ENCODE results near the gene ZCCHC8.
"Not testable (repeated sequence)": the region's sequence is repeated elsewhere in the genome, so short reads cannot be mapped to it uniquely, and the experiment has no call there.

ZCCHC8 gene

DNA sequence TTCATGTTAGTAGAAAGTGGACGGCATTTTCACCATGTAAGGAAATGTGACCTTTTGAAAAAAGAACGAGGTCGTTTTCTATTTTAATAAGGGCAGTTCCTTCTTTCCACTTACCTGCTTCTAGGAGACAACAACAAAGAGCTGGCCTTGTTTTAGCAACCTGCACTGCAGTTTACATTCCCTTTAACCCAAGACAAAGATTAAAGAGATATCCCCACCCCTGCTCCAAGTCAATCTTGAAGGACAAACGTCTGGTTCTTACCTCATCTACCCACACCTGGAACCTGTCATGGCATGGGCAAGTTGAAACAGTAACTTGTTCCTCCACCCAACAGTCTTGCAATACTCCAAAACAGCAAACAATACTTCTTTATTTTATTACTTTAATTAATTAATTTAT lies 32.7 kb downstream of the ZCCHC8 start:
- H3K4me1 ChIP-seq (ENCODE audit: control insufficient read depth, insufficient read depth, low read length), result no peaks in the 10 kb centered on the region
- H3K9me3 ChIP-seq (ENCODE audit: control insufficient read depth, insufficient read depth, low read length), result no peaks in the 10 kb centered on the region
- H3K36me3 ChIP-seq (ENCODE audit: control insufficient read depth, insufficient read depth, low read length), result no peaks in the 10 kb centered on the region
- no peak overlapping the region for H3K9ac ChIP-seq (ENCODE audit: low read depth, low read length)
- H3K4me3 ChIP-seq (ENCODE audit: low read depth, low read length), result no peak overlapping the region
- H3K27me3 ChIP-seq (ENCODE audit: control insufficient read depth, insufficient read depth, low read length), result no peaks in the 10 kb centered on the region

DNA sequence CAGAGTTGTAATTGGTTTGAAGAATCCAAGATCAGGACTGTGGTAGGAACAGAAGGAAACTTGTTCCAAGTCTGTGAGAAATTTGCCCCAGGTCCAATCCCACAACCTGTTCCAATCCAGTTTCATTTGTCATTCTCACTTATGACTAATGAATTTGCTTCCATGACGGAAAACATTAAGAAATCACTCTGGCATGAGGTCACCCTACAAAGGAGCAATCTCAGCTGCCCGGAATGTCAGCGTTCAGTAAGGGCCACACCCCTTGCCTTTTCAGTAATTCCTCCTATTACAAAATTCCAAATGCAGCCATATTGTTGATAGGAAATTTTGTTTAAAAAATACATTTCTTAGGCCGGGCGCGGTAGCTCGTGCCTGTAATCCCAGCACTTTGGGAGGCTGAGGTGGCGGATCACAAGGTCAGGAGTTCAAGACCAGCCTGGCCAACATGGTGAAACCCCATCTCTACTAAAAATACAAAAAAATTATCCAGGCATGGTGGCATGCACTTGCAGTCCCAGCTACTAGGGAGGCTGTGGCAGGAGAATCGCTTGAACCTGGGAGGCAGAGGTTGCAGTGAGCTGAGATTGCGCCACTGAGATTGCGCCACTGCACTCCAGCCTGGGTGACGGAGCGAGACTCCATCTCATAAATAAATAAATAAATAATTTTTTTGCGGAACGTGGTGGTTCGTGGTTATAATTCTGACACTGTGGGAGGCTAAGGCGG lies 36.3 kb downstream of the ZCCHC8 start:
- H3K4me1 ChIP-seq (ENCODE audit: control insufficient read depth, insufficient read depth, low read length); H3K36me3 ChIP-seq (ENCODE audit: control insufficient read depth, insufficient read depth, low read length); H3K9ac ChIP-seq (ENCODE audit: low read depth, low read length); H3K4me3 ChIP-seq (ENCODE audit: low read depth, low read length); H3K27me3 ChIP-seq (ENCODE audit: control insufficient read depth, insufficient read depth, low read length); H3K9me3 ChIP-seq (ENCODE audit: control insufficient read depth, insufficient read depth, low read length): not testable (repeated sequence)

DNA sequence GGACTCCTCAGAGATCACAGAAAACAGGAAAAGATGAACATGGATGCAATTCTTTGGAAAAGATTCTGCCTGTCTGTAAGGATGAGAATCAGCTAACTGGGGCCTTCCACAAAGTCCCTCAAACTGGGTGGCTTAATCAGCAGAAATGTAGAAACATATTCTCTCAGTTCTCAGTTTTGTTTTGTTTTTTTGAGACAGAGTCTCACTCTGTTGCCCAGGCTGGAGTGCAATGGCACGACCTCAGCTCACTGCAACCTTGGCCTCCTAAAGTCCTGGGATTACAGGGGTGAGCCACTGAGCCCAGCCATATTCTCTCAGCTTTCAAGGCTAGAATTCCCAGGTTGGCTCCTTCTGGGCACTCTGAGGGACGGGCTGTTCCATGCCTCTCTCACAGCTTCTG lies 40.1 kb downstream of the ZCCHC8 start:
- no peaks in the 10 kb centered on the region for H3K9me3 ChIP-seq (ENCODE audit: control insufficient read depth, insufficient read depth, low read length)
- no peaks in the 10 kb centered on the region for H3K4me1 ChIP-seq (ENCODE audit: control insufficient read depth, insufficient read depth, low read length)
- H3K36me3 ChIP-seq (ENCODE audit: control insufficient read depth, insufficient read depth, low read length), result no peaks in the 10 kb centered on the region
- H3K4me3 ChIP-seq (ENCODE audit: low read depth, low read length), result no peak overlapping the region
- H3K27me3 ChIP-seq (ENCODE audit: control insufficient read depth, insufficient read depth, low read length), result no peaks in the 10 kb centered on the region
- H3K9ac ChIP-seq (ENCODE audit: low read depth, low read length), result no peak overlapping the region

DNA sequence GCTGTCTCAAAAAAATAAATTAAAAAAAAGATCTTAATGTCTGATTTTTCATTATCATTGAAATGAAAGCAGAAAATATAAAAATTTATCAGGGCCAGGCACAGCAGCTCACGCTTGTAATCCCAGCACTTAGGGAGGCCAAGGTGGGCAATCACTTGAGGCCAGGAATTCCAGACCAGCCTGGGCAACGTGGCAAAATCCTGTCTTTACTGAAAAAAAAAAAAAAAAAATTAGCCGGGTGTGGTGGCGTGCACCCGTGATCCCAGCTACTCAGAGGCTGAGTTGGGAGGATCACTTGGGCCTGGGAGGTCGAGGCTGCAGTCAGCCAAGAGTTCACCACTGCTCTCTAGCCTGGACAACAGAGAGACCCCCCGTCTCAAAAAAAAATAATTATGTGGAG lies 40.7 kb downstream of the ZCCHC8 start:
- no peaks in the 10 kb centered on the region for H3K9me3 ChIP-seq (ENCODE audit: control insufficient read depth, insufficient read depth, low read length)
- H3K36me3 ChIP-seq (ENCODE audit: control insufficient read depth, insufficient read depth, low read length), result no peaks in the 10 kb centered on the region
- H3K4me1 ChIP-seq (ENCODE audit: control insufficient read depth, insufficient read depth, low read length), result no peaks in the 10 kb centered on the region
- no peaks in the 10 kb centered on the region for H3K27me3 ChIP-seq (ENCODE audit: control insufficient read depth, insufficient read depth, low read length)
- no peak overlapping the region for H3K9ac ChIP-seq (ENCODE audit: low read depth, low read length)
- H3K4me3 ChIP-seq (ENCODE audit: low read depth, low read length), result no peak overlapping the region

DNA sequence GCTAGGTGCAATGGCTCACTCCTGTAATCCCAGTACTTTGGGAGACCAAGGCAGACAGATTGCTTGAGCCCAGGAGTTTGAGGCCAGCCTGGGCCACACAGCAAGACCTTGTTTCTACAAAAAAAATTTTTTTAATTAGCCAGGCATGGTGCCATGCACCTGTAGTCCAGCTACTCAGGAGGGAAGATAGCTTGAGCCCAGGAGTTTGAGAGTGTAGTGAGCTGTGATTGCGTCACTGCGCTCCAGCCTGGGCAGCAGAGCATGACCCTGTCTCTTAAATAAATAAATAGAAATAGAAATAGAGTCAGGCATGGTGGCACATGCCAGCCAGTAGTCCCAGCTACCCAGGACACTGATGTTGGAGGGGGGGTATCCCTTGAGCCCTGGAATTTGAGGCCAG lies 41.5 kb downstream of the ZCCHC8 start:
- H3K4me1 ChIP-seq (ENCODE audit: control insufficient read depth, insufficient read depth, low read length), result no peaks in the 10 kb centered on the region
- no peak overlapping the region for H3K9ac ChIP-seq (ENCODE audit: low read depth, low read length)
- H3K27me3 ChIP-seq (ENCODE audit: control insufficient read depth, insufficient read depth, low read length), result no peaks in the 10 kb centered on the region

DNA sequence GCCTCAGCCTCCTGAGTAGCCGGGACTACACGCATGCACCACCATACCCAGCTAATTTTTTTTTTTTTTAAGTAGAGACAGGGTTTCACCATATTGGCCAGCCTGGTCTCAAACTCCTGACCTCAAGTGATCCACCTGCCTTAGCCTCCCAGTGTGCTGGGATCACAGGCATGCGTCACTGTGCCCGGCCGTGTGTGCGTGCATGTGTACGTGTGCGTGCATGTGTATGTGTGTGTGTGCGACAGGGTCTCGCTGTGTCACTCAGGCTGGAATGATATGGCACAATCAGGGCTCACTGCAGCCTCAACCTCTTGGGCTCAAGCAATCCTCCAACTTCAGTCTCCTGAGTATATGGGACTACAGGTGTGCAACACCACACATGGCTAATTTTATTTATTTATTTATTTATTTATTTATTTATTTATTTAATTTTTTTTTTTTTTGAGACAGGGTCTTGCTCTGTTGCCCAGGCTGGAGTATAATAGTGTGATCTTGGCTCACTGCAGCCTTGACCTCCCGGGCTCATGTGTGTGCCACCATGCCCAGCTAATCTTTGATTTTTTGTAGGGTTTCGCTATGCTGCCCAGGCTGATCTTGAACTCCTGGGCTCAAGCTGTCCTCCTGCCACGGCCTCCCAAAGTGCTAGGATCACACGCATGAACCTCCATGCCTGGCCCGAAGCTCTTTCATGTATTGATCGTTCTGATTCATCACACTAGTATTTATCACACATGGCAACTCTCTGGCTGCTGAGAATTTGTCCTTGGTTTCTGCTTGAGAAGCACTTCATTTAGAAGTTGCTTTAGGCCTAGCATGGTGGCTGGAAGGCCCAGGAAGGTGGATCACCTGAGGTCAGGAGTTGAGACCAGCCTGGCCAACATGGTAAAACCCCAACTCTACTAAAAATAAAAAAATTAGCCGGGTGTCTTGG lies 42.4 kb downstream of the ZCCHC8 start:
- no peaks in the 10 kb centered on the region for H3K4me1 ChIP-seq (ENCODE audit: control insufficient read depth, insufficient read depth, low read length)
- no peaks in the 10 kb centered on the region for H3K27me3 ChIP-seq (ENCODE audit: control insufficient read depth, insufficient read depth, low read length)
- no peaks in the 10 kb centered on the region for H3K36me3 ChIP-seq (ENCODE audit: control insufficient read depth, insufficient read depth, low read length)
- no peak overlapping the region for H3K9ac ChIP-seq (ENCODE audit: low read depth, low read length)
- no peak overlapping the region for H3K4me3 ChIP-seq (ENCODE audit: low read depth, low read length)
- no peaks in the 10 kb centered on the region for H3K9me3 ChIP-seq (ENCODE audit: control insufficient read depth, insufficient read depth, low read length)

More for the DNA sequence above, 41.5 kb downstream of the ZCCHC8 start:
- H3K36me3 ChIP-seq (ENCODE audit: control insufficient read depth, insufficient read depth, low read length), result no peaks in the 10 kb centered on the region
- no peaks in the 10 kb centered on the region for H3K9me3 ChIP-seq (ENCODE audit: control insufficient read depth, insufficient read depth, low read length)
- H3K4me3 ChIP-seq (ENCODE audit: low read depth, low read length), result no peak overlapping the region

DNA sequence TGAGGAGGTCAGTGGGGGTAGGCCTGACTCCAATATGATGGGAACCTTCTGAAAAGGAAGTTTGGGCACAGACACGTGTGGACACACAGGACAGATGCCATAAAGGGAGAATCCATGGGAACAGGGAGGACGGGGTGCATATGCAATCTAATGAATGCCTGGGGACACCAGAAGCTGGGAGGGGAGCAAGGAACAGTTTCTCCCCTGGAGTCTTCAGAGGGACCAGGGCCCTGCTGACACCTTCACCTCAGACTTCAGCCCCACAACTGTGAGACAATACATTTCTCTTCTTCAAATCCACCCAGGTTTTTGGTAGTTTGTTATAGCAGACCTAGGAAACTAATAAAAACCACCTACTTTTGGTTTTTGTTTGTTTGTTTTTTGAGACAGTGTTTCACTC lies 43.1 kb downstream of the ZCCHC8 start:
- Histone ChIP-seq H3K9me3 (ENCODE audit: control insufficient read depth, insufficient read depth, low read length) (no peaks in the 10 kb centered on the region), H3K4me3 (ENCODE audit: low read depth, low read length) (no peak overlapping the region), H3K27me3 (ENCODE audit: control insufficient read depth, insufficient read depth, low read length) (no peaks in the 10 kb centered on the region), H3K9ac (ENCODE audit: low read depth, low read length) (no peak overlapping the region), H3K4me1 (ENCODE audit: control insufficient read depth, insufficient read depth, low read length) (no peaks in the 10 kb centered on the region), H3K36me3 (ENCODE audit: control insufficient read depth, insufficient read depth, low read length) (no peaks in the 10 kb centered on the region)

DNA sequence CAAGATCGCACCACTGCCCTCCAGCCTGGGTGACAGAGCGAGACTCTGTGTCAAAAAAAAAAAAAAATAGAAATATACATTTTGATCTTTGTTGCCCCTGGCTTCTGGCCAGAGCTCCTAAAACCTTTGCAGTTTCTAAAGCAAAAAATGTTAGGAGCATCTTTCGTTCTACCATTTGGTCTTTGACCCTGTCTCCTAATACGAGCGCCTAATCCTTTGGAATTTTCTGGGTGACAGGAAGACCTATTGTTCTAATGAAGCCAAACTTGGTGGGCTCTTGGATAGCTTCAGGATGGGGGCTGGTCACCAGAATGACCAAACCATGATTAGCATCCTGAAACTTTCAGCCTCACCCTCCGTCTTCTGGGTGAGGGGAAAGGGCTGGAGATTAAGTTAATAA lies 46.0 kb downstream of the ZCCHC8 start:
- Histone ChIP-seq H3K9me3 (ENCODE audit: control insufficient read depth, insufficient read depth, low read length) (no peaks in the 10 kb centered on the region), H3K36me3 (ENCODE audit: control insufficient read depth, insufficient read depth, low read length) (no peaks in the 10 kb centered on the region), H3K4me3 (ENCODE audit: low read depth, low read length) (no peak overlapping the region), H3K9ac (ENCODE audit: low read depth, low read length) (no peak overlapping the region), H3K4me1 (ENCODE audit: control insufficient read depth, insufficient read depth, low read length) (no peaks in the 10 kb centered on the region), H3K27me3 (ENCODE audit: control insufficient read depth, insufficient read depth, low read length) (no peaks in the 10 kb centered on the region)

DNA sequence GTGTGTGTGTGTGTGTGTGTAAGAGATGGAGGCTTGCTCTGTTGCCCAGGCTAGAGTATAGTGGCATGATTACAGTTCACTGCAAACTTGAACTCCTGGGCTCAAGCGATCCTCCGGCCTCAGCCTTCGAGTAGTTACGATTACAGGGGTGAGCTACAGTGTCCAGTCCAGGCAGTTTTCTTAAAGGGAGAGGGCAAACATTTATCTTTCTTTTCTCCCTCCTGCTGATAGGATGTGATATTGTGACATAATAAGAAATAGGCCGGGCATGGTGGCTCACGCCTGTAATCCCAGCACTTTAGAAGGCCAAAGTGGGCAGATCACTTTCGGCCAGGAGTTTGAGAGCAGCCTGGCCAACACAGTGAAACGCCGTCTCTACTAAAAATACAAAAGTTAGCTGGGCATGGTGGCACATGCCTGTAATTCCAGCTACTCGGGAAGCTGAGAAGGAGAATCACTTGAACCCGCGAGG lies 46.4 kb downstream of the ZCCHC8 start:
- Histone ChIP-seq H3K4me1 (ENCODE audit: control insufficient read depth, insufficient read depth, low read length) (no peaks in the 10 kb centered on the region), H3K27me3 (ENCODE audit: control insufficient read depth, insufficient read depth, low read length) (no peaks in the 10 kb centered on the region), H3K9me3 (ENCODE audit: control insufficient read depth, insufficient read depth, low read length) (no peaks in the 10 kb centered on the region), H3K36me3 (ENCODE audit: control insufficient read depth, insufficient read depth, low read length) (no peaks in the 10 kb centered on the region), H3K9ac (ENCODE audit: low read depth, low read length) (no peak overlapping the region), H3K4me3 (ENCODE audit: low read depth, low read length) (no peak overlapping the region)

DNA sequence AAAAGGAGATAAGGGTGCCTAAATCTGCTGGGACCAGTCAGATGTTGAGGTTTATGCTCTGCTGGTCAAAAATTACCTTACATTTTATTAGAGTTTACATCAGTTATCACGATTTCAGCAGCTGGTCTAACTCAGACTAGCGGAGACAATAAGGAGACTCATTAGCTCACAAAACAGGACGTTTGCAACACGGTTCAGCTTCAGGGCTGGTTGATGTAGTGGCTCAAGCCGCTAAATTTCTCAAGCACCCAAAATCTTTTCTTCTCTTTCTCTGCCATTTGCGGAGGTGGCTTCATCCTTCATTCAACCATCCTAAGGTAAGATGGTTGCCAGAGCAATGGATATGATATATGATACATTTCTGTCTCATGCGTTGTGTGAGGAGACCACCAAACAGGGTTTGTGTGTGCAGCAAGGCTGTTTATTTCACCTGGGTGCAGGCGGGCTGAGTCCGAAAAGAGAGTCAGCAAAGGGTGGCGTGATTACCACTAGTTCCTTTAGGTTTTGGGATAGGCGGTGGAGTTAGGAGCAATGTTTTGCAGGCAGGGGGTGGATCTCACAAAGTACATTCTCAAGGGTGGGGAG lies 47.9 kb downstream of the ZCCHC8 start:
- H3K9ac ChIP-seq (ENCODE audit: low read depth, low read length), result no peak overlapping the region
- no peaks in the 10 kb centered on the region for H3K27me3 ChIP-seq (ENCODE audit: control insufficient read depth, insufficient read depth, low read length)
- no peak overlapping the region for H3K4me3 ChIP-seq (ENCODE audit: low read depth, low read length)
- H3K4me1 ChIP-seq (ENCODE audit: control insufficient read depth, insufficient read depth, low read length), result no peaks in the 10 kb centered on the region
- H3K9me3 ChIP-seq (ENCODE audit: control insufficient read depth, insufficient read depth, low read length), result no peaks in the 10 kb centered on the region
- no peaks in the 10 kb centered on the region for H3K36me3 ChIP-seq (ENCODE audit: control insufficient read depth, insufficient read depth, low read length)

DNA sequence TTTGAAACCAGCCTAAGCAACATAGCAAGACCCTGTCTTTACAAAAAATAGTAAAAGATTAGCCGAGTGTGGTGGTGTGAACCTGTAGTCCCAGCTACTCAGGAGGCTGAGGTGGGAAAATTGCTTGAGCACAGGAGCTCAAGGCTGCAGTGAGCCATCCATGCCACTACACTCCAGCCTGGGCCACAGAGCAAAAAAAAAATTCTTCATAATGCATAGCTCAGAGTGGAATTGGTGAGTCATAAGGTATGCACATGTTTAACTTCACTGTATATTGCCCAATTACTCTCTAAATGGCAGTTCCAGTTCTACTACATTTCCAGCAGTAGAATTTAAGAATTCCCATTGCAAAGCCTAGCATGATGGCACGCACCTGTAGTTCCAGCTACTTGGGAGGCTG lies 51.4 kb downstream of the ZCCHC8 start:
- H3K4me3 ChIP-seq (ENCODE audit: low read depth, low read length), result no peak overlapping the region
- H3K27me3 ChIP-seq (ENCODE audit: control insufficient read depth, insufficient read depth, low read length), result no peaks in the 10 kb centered on the region
- H3K4me1 ChIP-seq (ENCODE audit: control insufficient read depth, insufficient read depth, low read length), result no peaks in the 10 kb centered on the region
- H3K36me3 ChIP-seq (ENCODE audit: control insufficient read depth, insufficient read depth, low read length), result no peaks in the 10 kb centered on the region
- no peaks in the 10 kb centered on the region for H3K9me3 ChIP-seq (ENCODE audit: control insufficient read depth, insufficient read depth, low read length)
- H3K9ac ChIP-seq (ENCODE audit: low read depth, low read length), result no peak overlapping the region

All from iPS-15b (cell line).